BLaER1 treated with 17β-estradiol and CSF1 and Interleukin-3, amounts not matched to agents 10 nM and 100 nM (cell line): ENCODE measurements around the gene HOGA1.

Experiments
- H3K27ac ChIP-seq, 11 experiments: shearing (Covaris generic); formaldehyde crosslinking; 2 replicates each; pipeline ENCODE4 v1.8.1; 2022
- H3K27me3 ChIP-seq, 11 experiments: shearing (Covaris generic); formaldehyde crosslinking; 2 replicates each; pipeline ENCODE4 v1.8.1; 2022
- H3K36me3 ChIP-seq, 11 experiments: shearing (Covaris generic); formaldehyde crosslinking; 2 replicates each; pipeline ENCODE4 v1.8.1; 2022
- H3K4me1 ChIP-seq, 10 experiments: shearing (Covaris generic); formaldehyde crosslinking; 2 replicates each; pipeline ENCODE4 v1.8.1; 2022
- H3K4me2 ChIP-seq, 11 experiments: shearing (Covaris generic); formaldehyde crosslinking; 2 replicates each; pipeline ENCODE4 v1.8.1; 2022
- H3K4me3 ChIP-seq, 10 experiments: shearing (Covaris generic); formaldehyde crosslinking; 2 replicates each; pipeline ENCODE4 v1.8.1; 2022
- H3K9ac ChIP-seq, 11 experiments: shearing (Covaris generic); formaldehyde crosslinking; 2 replicates each; pipeline ENCODE4 v1.8.1; 2022
- H3K9me3 ChIP-seq, 11 experiments: shearing (Covaris generic); formaldehyde crosslinking; replicated peaks in 1 of 11; 2 replicates each; pipeline ENCODE4 v1.8.1; 2022
- H4K20me1 ChIP-seq, 11 experiments: shearing (Covaris generic); formaldehyde crosslinking; 2 replicates each; pipeline ENCODE4 v1.8.1; 2022
- Cebpa-rat ChIP-seq, 11 experiments: shearing (Covaris generic); IDR thresholded peaks; 2 replicates each; pipeline ENCODE4 v1.8.1; 2022

HOGA1 gene

GRCh38 chr10:97608991-97609561, 24.9 kb downstream of the HOGA1 start:
- Histone ChIP-seq H3K4me2 (peak overlapping the region; percentile 21 to 91 (median 77)), H3K4me3 (no peak overlapping the region; a peak in 1 of 20 replicates), H3K27ac (peak overlapping the region in 1 of 11 experiments; percentile 14; a peak in 1 of 22 replicates), H3K9me3 (no peaks in the 10 kb centered on the region), H3K4me1 (peaks cover 12 to 62% (median 46%) of the 10 kb centered on the region in 10 experiments), H3K36me3 (no peaks in the 10 kb centered on the region), H3K27me3 (no peaks in the 10 kb centered on the region), H4K20me1 (no peaks in the 10 kb centered on the region; a peak in 1 of 22 replicates), H3K9ac (peak overlapping the region in 5 of 11 experiments; percentile 10 to 40 (median 26); a peak in 6 of 22 replicates)
- no peak for TF ChIP-seq Cebpa-rat (IDR thresholded peaks at IDR 0.05)

GRCh38 chr10:97611473-97611872, 27.3 kb downstream of the HOGA1 start:
- no peak for TF ChIP-seq Cebpa-rat (IDR thresholded peaks at IDR 0.05)
- Histone ChIP-seq H3K27me3 (no peaks in the 10 kb centered on the region), H3K36me3 (no peaks in the 10 kb centered on the region), H3K9ac (peak overlapping the region in 4 of 11 experiments; percentile 16 to 36 (median 28); a peak in 4 of 22 replicates), H3K9me3 (no peaks in the 10 kb centered on the region), H3K27ac (no peak overlapping the region), H4K20me1 (no peaks in the 10 kb centered on the region; a peak in 1 of 22 replicates), H3K4me1 (peaks cover 12 to 58% (median 46%) of the 10 kb centered on the region in 10 experiments), H3K4me3 (no peak overlapping the region), H3K4me2 (peak overlapping the region; percentile 0 to 67 (median 30); a peak in 15 of 22 replicates)

- peak overlapping the region in 3 of 11 experiments; percentile 13 to 49 (median 40); a peak in 5 of 22 replicates for H3K4me2 ChIP-seq
- TF ChIP-seq Cebpa-rat (IDR thresholded peaks at IDR 0.05), result no peak
- no peak overlapping the region for H3K27ac ChIP-seq
- no peak overlapping the region for H3K9ac ChIP-seq
- no peak overlapping the region for H3K4me3 ChIP-seq
- no peaks in the 10 kb centered on the region for H3K36me3 ChIP-seq
- no peaks in the 10 kb centered on the region; a peak in 1 of 22 replicates for H4K20me1 ChIP-seq
- H3K4me1 ChIP-seq, result peaks cover 9 to 49% (median 40%) of the 10 kb centered on the region in 10 experiments
- no peaks in the 10 kb centered on the region for H3K9me3 ChIP-seq
- no peaks in the 10 kb centered on the region for H3K27me3 ChIP-seq
Observed at GRCh38 chr10:97612386-97612785, 28.2 kb downstream of the HOGA1 start.

GRCh38 chr10:97618285-97618684, 34.1 kb downstream of the HOGA1 start:
- no peaks in the 10 kb centered on the region for H3K27me3 ChIP-seq
- H3K27ac ChIP-seq, result no peak overlapping the region
- no peak overlapping the region for H3K4me3 ChIP-seq
- TF ChIP-seq Cebpa-rat (IDR thresholded peaks at IDR 0.05), result no peak
- no peaks in the 10 kb centered on the region for H3K9me3 ChIP-seq
- H3K4me2 ChIP-seq, result no peak overlapping the region
- no peaks in the 10 kb centered on the region for H3K4me1 ChIP-seq
- H4K20me1 ChIP-seq, result no peaks in the 10 kb centered on the region
- no peak overlapping the region for H3K9ac ChIP-seq
- no peaks in the 10 kb centered on the region for H3K36me3 ChIP-seq

GRCh38 chr10:97618733-97619132, 34.5 kb downstream of the HOGA1 start:
- Histone ChIP-seq H3K4me3 (no peak overlapping the region), H3K36me3 (no peaks in the 10 kb centered on the region), H3K9me3 (no peaks in the 10 kb centered on the region), H3K27ac (no peak overlapping the region), H3K27me3 (no peaks in the 10 kb centered on the region), H3K4me1 (no peaks in the 10 kb centered on the region), H3K9ac (no peak overlapping the region), H4K20me1 (no peaks in the 10 kb centered on the region), H3K4me2 (no peak overlapping the region)
- no peak for TF ChIP-seq Cebpa-rat (IDR thresholded peaks at IDR 0.05)

GRCh38 chr10:97623277-97623676, 39.1 kb downstream of the HOGA1 start:
- no peaks in the 10 kb centered on the region for H3K4me1 ChIP-seq
- TF ChIP-seq Cebpa-rat (IDR thresholded peaks at IDR 0.05), result no peak
- H3K9me3 ChIP-seq, result no peaks in the 10 kb centered on the region
- no peaks in the 10 kb centered on the region for H4K20me1 ChIP-seq
- H3K36me3 ChIP-seq, result no peaks in the 10 kb centered on the region
- H3K4me2 ChIP-seq, result no peak overlapping the region
- H3K4me3 ChIP-seq, result no peak overlapping the region
- H3K27me3 ChIP-seq, result no peaks in the 10 kb centered on the region
- H3K9ac ChIP-seq, result no peak overlapping the region
- H3K27ac ChIP-seq, result no peak overlapping the region

GRCh38 chr10:97627731-97628130, 43.5 kb downstream of the HOGA1 start:
- TF ChIP-seq Cebpa-rat (IDR thresholded peaks at IDR 0.05), result no peak
- no peak overlapping the region for H3K27ac ChIP-seq
- no peaks in the 10 kb centered on the region for H3K4me1 ChIP-seq
- H3K9me3 ChIP-seq, result peaks cover 0 to 1% (median 0%) of the 10 kb centered on the region in 11 experiments; a peak in 2 of 22 replicates
- H3K4me3 ChIP-seq, result no peak overlapping the region
- no peak overlapping the region for H3K9ac ChIP-seq
- H3K4me2 ChIP-seq, result no peak overlapping the region
- no peaks in the 10 kb centered on the region for H3K36me3 ChIP-seq
- no peaks in the 10 kb centered on the region for H4K20me1 ChIP-seq
- no peaks in the 10 kb centered on the region for H3K27me3 ChIP-seq

- no peak overlapping the region for H3K9ac ChIP-seq
- peaks cover 0 to 6% (median 5%) of the 10 kb centered on the region in 11 experiments; a peak in 10 of 22 replicates for H3K9me3 ChIP-seq
- H3K27ac ChIP-seq, result no peak overlapping the region
- H3K36me3 ChIP-seq, result no peaks in the 10 kb centered on the region
- no peaks in the 10 kb centered on the region for H3K27me3 ChIP-seq
- H4K20me1 ChIP-seq, result no peaks in the 10 kb centered on the region
- no peak for TF ChIP-seq Cebpa-rat (IDR thresholded peaks at IDR 0.05)
- H3K4me3 ChIP-seq, result no peak overlapping the region
- no peak overlapping the region for H3K4me2 ChIP-seq
- no peaks in the 10 kb centered on the region for H3K4me1 ChIP-seq
Observed at GRCh38 chr10:97628228-97628627, 44.0 kb downstream of the HOGA1 start.

GRCh38 chr10:97629289-97629688, 45.1 kb downstream of the HOGA1 start:
- H4K20me1 ChIP-seq, result no peaks in the 10 kb centered on the region
- H3K4me3 ChIP-seq, result no peak overlapping the region
- no peak overlapping the region for H3K27ac ChIP-seq
- H3K27me3 ChIP-seq, result no peaks in the 10 kb centered on the region
- no peak overlapping the region for H3K9ac ChIP-seq
- TF ChIP-seq Cebpa-rat (IDR thresholded peaks at IDR 0.05), result no peak
- H3K9me3 ChIP-seq, result peaks cover 0 to 11% (median 8%) of the 10 kb centered on the region in 11 experiments; a peak in 10 of 22 replicates
- H3K4me1 ChIP-seq, result no peaks in the 10 kb centered on the region
- no peaks in the 10 kb centered on the region for H3K36me3 ChIP-seq
- H3K4me2 ChIP-seq, result no peak overlapping the region

- no peak for TF ChIP-seq Cebpa-rat (IDR thresholded peaks at IDR 0.05)
- Histone ChIP-seq H3K27ac (no peak overlapping the region), H3K4me3 (no peak overlapping the region), H3K36me3 (no peaks in the 10 kb centered on the region), H3K4me1 (no peaks in the 10 kb centered on the region), H3K9me3 (peaks cover 0 to 11% (median 8%) of the 10 kb centered on the region in 11 experiments; a peak in 10 of 22 replicates), H4K20me1 (no peaks in the 10 kb centered on the region), H3K4me2 (no peak overlapping the region), H3K27me3 (no peaks in the 10 kb centered on the region), H3K9ac (no peak overlapping the region)
Observed at GRCh38 chr10:97631098-97631497, 46.9 kb downstream of the HOGA1 start.
